ENCODE measurements around the gene CDHR4. TPM values are rescaled to one million over a fixed set of nuclear protein-coding genes. Genes with fewer than 3 reads are reported as not detected.
A peak's percentile ranks its signal among the peaks of the same experiment; 100 is the strongest.

CDHR4 gene
- total RNA-seq, 2 experiments from 2014 or later: 0.17 TPM; not detected in 1

DNA sequence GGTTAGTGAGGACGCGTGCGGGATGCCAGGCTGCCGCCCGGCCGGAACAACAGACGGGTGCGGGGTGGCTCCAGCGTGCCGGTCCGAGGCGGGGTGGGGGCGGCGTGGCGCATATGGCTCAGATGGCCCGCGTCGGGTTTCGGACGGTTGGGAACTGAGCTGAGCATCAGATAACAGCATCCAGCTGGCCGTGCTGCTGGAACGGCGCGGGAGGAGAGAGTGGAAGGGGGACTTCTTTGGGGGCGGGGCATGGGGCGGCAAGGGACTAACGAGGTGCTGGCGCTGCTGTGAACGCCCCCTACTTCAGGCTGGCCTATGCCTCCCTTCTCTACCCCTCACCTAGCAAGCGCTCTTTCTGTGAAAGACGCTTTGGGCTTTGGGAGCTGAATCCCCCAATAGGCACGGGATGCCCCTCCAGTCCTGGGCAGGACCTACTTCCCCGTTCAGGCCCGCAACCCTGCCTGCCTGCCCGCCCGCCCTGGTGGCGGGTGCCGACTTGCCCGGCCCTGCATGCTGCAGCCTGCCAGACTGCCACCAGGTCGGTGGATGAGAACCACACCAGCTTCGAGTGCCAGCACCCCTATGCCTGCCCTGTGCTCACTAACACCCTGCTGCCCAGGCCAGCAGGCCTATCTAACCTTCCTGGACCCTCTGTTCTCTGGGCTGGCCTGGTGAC is 3.9 kb upstream of the CDHR4 start:
- CTCF ChIA-PET: interaction anchor here (1.1 to 6.2 kb wide), 11 partner anchors 11 to 103 kb away, joined by 3 to 103 read pairs (median 7); partner anchors contain the start of gene UBA7
- intact Hi-C loops (cut with DNase I, micrococcal nuclease): loop anchor here (1.0 to 10.0 kb wide), 4 partner anchors 10 to 281 kb away; partner anchors contain the start of genes IP6K1 (in 1 of the 2), MON1A (in 1 of the 2), RBM5 (in 1 of the 2) and UBA7 (in 1 of the 2)
- POLR2A ChIA-PET: interaction anchor here (0.6 to 4.7 kb wide), 19 partner anchors 9 to 782 kb away, joined by 3 to 83 read pairs (median 6); partner anchors contain the start of genes AMIGO3, GMPPB, GNAI2 and IP6K1
- Mint-ChIP-seq H3K27ac (peak overlapping the region; percentile 72), H3K36me3 (ENCODE audit: low read depth) (peaks cover 12% of the 10 kb centered on the region), H3K4me3 (peak overlapping the region; percentile 85), H3K9me3 (no peaks in the 10 kb centered on the region), H3K27me3 (peaks cover 4% of the 10 kb centered on the region), H3K4me1 (ENCODE audit: low read depth) (peaks cover 52% of the 10 kb centered on the region)
- Histone ChIP-seq H3K27me3 (ENCODE audit: control insufficient read depth in 1 of 2, insufficient read depth in 2 of 2, low read length in 2 of 2) (no peaks in the 10 kb centered on the region), H3K4me3 (ENCODE audit: low read length) (peak overlapping the region; percentile 85), H3K4me1 (ENCODE audit: insufficient read depth, low read length) (peaks cover 56% of the 10 kb centered on the region), H3K27ac (ENCODE audit: low read depth in 1 of 2, low read length in 2 of 2) (peak overlapping the region in 1 of 2 donors; percentile 69), H3K36me3 (ENCODE audit: insufficient read depth, low read length) (no peaks in the 10 kb centered on the region), H3K9me3 (ENCODE audit: control insufficient read depth in 1 of 2, insufficient read depth in 1 of 2, low read length in 2 of 2) (no peaks in the 10 kb centered on the region)
- TF ChIP-seq CTCF (IDR thresholded peaks at IDR 0.05): no peak
- DNase-seq (peak in 13 of 14 experiments; percentile 22 to 75 (median 39)), ATAC-seq (ENCODE audit: poor library complexity) (peak; percentile 30)

- peak; percentile 87 for TF ChIP-seq CTCF (IDR thresholded peaks at IDR 0.05)
- peak within 1 kb of the TSS; percentile 69 to 74 for H3K27ac ChIP-seq (ENCODE audit: low read depth in 1 of 2, low read length in 2 of 2)
- H3K27ac Mint-ChIP-seq: peak within 1 kb of the TSS; percentile 80
- intact Hi-C loops (cut with DNase I, micrococcal nuclease): loop anchor here (1.0 to 10.0 kb wide), 8 partner anchors 10 to 285 kb away; partner anchors contain the start of genes RBM5 (in 2 of the 2), IP6K1 (in 1 of the 2), MON1A (in 1 of the 2) and UBA7 (in 1 of the 2)
- no peaks in the 10 kb centered on the region for H3K27me3 ChIP-seq (ENCODE audit: control insufficient read depth in 1 of 2, insufficient read depth in 2 of 2, low read length in 2 of 2)
- DNase-seq (peak; percentile 82 to 95 (median 84)), ATAC-seq (ENCODE audit: poor library complexity) (peak; percentile 88)
- peaks cover 51% of the 10 kb centered on the region for H3K4me1 ChIP-seq (ENCODE audit: insufficient read depth, low read length)
- ChIA-PET POLR2A (interaction anchor here (0.6 to 4.7 kb wide), 20 partner anchors 10 to 782 kb away, joined by 3 to 83 read pairs (median 6); partner anchors contain the start of genes AMIGO3, GMPPB, GNAI2 and IP6K1), CTCF (interaction anchor here (0.7 to 6.2 kb wide), 22 partner anchors 9 to 140 kb away, joined by 3 to 103 read pairs (median 4); partner anchors contain the start of genes AMIGO3, IP6K1, MON1A and RBM6)
- H3K9me3 ChIP-seq (ENCODE audit: control insufficient read depth in 1 of 2, insufficient read depth in 1 of 2, low read length in 2 of 2): no peaks in the 10 kb centered on the region
- H3K4me3 ChIP-seq (ENCODE audit: low read length): peak within 1 kb of the TSS; percentile 85
- peaks cover 6% of the 10 kb centered on the region for H3K36me3 Mint-ChIP-seq (ENCODE audit: low read depth)
- H3K9me3 Mint-ChIP-seq: no peaks in the 10 kb centered on the region
- H3K4me3 Mint-ChIP-seq: peak within 1 kb of the TSS; percentile 90
- H3K4me1 Mint-ChIP-seq (ENCODE audit: low read depth): peaks cover 45% of the 10 kb centered on the region
- H3K36me3 ChIP-seq (ENCODE audit: insufficient read depth, low read length): no peaks in the 10 kb centered on the region
- peaks cover 4% of the 10 kb centered on the region for H3K27me3 Mint-ChIP-seq
Measured at GRCh38 chr3:49802719-49803464, 3.2 kb upstream of the CDHR4 start, which contains the start of gene INKA1. TSS of gene INKA1 (plus strand) at chr3:49803261. CDS start at chr3:49803393, 132 bp downstream.

DNA sequence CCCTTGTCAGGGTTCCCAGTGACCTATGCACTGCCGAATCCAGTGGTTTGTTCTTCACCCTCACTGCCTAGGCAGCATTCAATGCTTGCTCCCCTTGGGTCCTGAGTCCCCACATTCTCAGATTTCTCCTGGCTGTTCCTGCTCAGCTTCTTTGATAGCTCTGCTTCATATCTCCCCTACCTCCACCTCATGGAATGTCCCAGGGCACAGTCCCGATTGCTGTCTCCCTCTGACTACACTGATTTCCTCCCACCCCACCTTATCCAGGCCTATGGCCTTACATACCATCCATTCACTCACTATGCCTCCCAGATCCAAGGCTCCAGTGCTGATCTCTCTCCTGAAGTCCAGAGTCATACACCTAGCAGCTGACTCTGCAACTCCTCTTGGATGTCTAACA is 1.5 kb upstream of the CDHR4 start:
- TF ChIP-seq CTCF (IDR thresholded peaks at IDR 0.05): no peak
- no peak overlapping the region for H3K4me3 ChIP-seq (ENCODE audit: low read length)
- Mint-ChIP-seq H3K4me3 (peak overlapping the region; percentile 52), H3K27ac (no peak overlapping the region), H3K4me1 (ENCODE audit: low read depth) (peaks cover 28% of the 10 kb centered on the region), H3K9me3 (no peaks in the 10 kb centered on the region), H3K36me3 (ENCODE audit: low read depth) (no peaks in the 10 kb centered on the region), H3K27me3 (peaks cover 4% of the 10 kb centered on the region)
- DNase-seq (peak in 1 of 14 experiments; percentile 6), ATAC-seq (ENCODE audit: poor library complexity) (no peak)
- CTCF ChIA-PET: interaction anchor here (1.4 to 6.2 kb wide), 2 partner anchors 8 to 39 kb away, joined by 3 to 103 read pairs; no protein-coding TSS in a partner anchor
- intact Hi-C loops (cut with DNase I, micrococcal nuclease): loop anchor here (5.0 to 10.0 kb wide), 2 partner anchors 126 to 284 kb away; partner anchors contain the start of genes MON1A (in 1 of the 2) and RBM5 (in 1 of the 2)
- H3K27ac ChIP-seq (ENCODE audit: low read depth in 1 of 2, low read length in 2 of 2): no peak overlapping the region
- POLR2A ChIA-PET: interaction anchor here (1.2 to 4.7 kb wide), 4 partner anchors 12 to 38 kb away, joined by 3 to 83 read pairs (median 34); partner anchors contain the start of genes IP6K1 and UBA7
- H3K9me3 ChIP-seq (ENCODE audit: control insufficient read depth in 1 of 2, insufficient read depth in 1 of 2, low read length in 2 of 2): no peaks in the 10 kb centered on the region
- peaks cover 34% of the 10 kb centered on the region for H3K4me1 ChIP-seq (ENCODE audit: insufficient read depth, low read length)
- H3K36me3 ChIP-seq (ENCODE audit: insufficient read depth, low read length): no peaks in the 10 kb centered on the region
- H3K27me3 ChIP-seq (ENCODE audit: control insufficient read depth in 1 of 2, insufficient read depth in 2 of 2, low read length in 2 of 2): no peaks in the 10 kb centered on the region
